Left ventricle myocardium superior (tissue), 1 donor: ENCODE results near the gene SCAF11. TPM values are rescaled to one million over a fixed set of nuclear protein-coding genes. Genes with fewer than 3 reads are reported as not detected.
A peak's percentile ranks its signal among the peaks of the same experiment; 100 is the strongest.

Experiments used
- ATAC-seq: fragments of 200-7000 bp; cut with Tn5 transposase; one replicate; pipeline ENCODE4 v1.9.1; 2020; ENCODE audit warnings: mild to moderate bottlenecking, moderate library complexity
- DNase-seq: peaks from one replicate; pipeline ENCODE4 v3.0.0-alpha.2; 2020
- intact Hi-C: fragments of 100-400 bp; cut with micrococcal nuclease; formaldehyde crosslinking; loops from one replicate; pipeline ENCODE4 v1.11.0; 2022
- total RNA-seq: library from RNA; stranded (reverse); fragmentation: NEBNext Ultra II Directional; extraction: Animal tissue kit (Norgen Biotek cat#: 25700); gene quantifications from one replicate; pipeline ENCODE4 v1.2.1, GENCODE V29; 2021
- donor health status: DM: no; HTN: yes; CAD: no; lungs with severe emphysema.

SCAF11 gene
- total RNA-seq, 1 donor from 2014 or later, result 79.9 TPM

DNA sequence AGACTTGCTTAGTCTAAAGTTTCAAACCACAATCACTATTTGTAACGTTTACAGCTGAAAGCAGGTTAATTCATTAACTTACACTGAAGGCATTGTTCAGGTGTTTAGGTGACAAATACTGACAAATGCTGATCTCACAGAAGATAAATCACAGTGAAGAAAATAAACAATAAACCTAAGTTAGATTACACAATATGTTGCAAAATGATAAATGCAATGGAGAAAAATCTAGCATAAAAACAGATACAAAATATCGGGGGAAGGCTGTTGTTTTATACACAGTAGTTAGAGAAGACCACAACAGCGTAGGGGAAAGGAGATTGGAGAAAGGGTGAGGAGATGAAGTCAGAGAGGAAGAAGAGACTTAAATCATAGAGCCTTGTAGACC lies 3.0 kb downstream of the SCAF11 start:
- no peak for DNase-seq
- intact Hi-C loops, result no loop called here
- ATAC-seq, result no peak

- ATAC-seq (no peak), DNase-seq (no peak)
- intact Hi-C loops, result no loop called here
These were observed 3.6 kb downstream of the SCAF11 start for GRCh38 chr12:45986641-45987339.

GRCh38 chr12:45981075-45981837 lies 9.1 kb downstream of the SCAF11 start:
- DNase-seq, result no peak
- no peak for ATAC-seq
- intact Hi-C loops, result no loop called here

DNA sequence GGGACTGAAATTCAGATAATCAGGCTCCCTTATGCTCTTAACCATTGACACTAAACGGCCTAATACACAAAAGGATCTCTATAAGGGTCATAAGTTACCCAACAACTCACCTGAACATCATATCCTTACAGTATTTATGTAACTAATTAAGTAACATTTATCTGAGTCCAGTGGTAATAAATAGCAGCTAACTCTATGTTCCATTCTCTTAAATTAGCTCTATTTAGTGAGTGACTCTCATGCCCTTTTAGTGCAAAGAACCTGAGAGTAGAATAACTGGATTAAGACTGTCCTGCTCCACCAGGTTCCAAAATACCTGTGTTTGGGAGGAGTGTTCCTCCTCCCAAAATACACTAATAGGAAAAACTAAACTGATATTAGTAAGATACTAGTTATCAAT lies 9.8 kb downstream of the SCAF11 start:
- ATAC-seq, result peak; percentile 64
- DNase-seq, result no peak
- intact Hi-C loops, result no loop called here

- intact Hi-C loops, result no loop called here
- no peak for ATAC-seq
- no peak for DNase-seq
These were observed 12.3 kb downstream of the SCAF11 start for GRCh38 chr12:45978108-45978507.

GRCh38 chr12:45977620-45978019 lies 12.8 kb downstream of the SCAF11 start:
- DNase-seq (no peak), ATAC-seq (no peak)
- intact Hi-C loops, result no loop called here

GRCh38 chr12:45975506-45975905 lies 14.9 kb downstream of the SCAF11 start:
- ATAC-seq, result peak; percentile 30
- intact Hi-C loops, result no loop called here

GRCh38 chr12:45974883-45975282 lies 15.5 kb downstream of the SCAF11 start:
- intact Hi-C loops, result no loop called here
- ATAC-seq (peak; percentile 62), DNase-seq (no peak)

More at GRCh38 chr12:45975506-45975905, 14.9 kb downstream of the SCAF11 start:
- no peak for DNase-seq

GRCh38 chr12:45974171-45974719 lies 16.1 kb downstream of the SCAF11 start:
- no peak for DNase-seq
- intact Hi-C loops, result no loop called here
- ATAC-seq, result no peak

GRCh38 chr12:45973526-45973925 lies 16.8 kb downstream of the SCAF11 start:
- intact Hi-C loops, result no loop called here
- no peak for DNase-seq
- no peak for ATAC-seq

DNA sequence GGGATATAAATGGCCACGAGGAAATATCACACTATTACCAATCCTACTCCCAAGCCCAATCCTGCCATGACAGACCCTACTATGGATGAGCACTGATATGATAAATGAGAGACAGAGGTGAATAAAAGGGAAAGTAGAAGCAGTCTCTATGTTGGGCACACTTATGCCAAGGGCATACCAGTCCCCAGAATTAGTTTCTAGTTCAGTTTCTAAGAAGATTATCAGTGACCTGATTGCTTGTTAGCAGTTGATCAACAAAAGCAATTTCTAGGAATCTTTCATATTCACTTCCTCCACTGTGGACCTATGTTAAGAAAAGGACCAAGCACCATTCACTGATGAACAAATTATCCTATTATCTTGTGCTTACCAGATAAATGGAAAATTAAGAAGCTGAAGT lies 20.0 kb downstream of the SCAF11 start:
- no peak for DNase-seq
- no peak for ATAC-seq
- intact Hi-C loops, result no loop called here

GRCh38 chr12:45969084-45969483 lies 21.3 kb downstream of the SCAF11 start:
- DNase-seq (no peak), ATAC-seq (no peak)
- intact Hi-C loops, result no loop called here

DNA sequence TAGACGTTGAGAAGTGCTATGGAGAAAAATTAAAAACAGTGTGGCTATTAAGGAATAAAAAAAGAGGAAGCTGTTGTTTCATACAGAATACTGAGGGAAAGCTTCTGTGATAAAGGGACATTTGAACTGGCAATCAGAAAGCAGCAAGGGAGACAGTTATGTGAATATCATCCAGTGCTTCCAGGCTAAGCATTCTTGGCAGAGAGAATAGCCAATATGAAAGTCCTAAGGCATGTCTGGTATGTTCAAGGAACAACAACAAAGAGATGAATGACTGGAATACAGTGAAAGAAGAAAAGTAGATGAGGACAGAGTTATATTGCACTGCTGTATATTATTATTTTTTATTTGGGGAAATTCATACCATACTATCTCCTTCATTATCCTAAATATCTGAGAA lies 23.9 kb downstream of the SCAF11 start:
- intact Hi-C loops, result no loop called here
- ATAC-seq, result peak; percentile 91

DNA sequence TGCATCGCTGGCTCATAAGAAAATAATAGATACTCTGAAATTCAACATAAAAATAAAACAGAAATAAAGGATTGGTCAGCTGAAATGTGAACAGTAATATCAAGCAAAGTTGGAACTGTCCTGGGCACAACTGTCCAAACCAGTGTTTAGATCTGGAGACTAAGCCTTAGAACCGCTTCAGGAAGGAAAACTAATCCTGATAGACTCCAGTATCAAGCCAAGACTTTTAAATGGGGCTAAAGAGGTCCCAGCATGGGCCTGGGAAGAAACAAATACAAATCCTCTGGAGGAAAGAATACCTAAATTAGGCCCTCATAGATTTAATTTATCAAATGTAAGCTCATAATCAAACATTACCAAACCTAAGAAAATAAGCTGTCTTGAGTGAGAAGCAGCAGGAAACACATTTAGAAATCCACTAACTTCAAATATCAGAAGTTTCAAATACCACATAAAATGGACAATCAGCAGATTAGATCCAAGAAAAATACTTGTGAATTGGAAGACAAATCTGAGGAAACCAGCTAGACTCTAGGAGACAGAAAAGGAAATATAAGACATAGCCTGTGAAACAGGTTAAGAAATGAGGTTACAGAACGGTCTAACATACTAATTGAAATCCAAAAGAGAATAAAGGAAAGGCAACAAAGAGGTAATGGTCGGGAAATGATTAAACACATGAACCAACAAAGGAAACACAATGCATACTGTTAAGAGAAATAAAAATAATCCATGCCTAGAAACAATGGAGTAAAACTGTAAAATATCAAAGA lies 27.6 kb downstream of the SCAF11 start:
- intact Hi-C loops, result no loop called here
- ATAC-seq (no peak), DNase-seq (no peak)

More for the DNA sequence above, 23.9 kb downstream of the SCAF11 start:
- no peak for DNase-seq

DNA sequence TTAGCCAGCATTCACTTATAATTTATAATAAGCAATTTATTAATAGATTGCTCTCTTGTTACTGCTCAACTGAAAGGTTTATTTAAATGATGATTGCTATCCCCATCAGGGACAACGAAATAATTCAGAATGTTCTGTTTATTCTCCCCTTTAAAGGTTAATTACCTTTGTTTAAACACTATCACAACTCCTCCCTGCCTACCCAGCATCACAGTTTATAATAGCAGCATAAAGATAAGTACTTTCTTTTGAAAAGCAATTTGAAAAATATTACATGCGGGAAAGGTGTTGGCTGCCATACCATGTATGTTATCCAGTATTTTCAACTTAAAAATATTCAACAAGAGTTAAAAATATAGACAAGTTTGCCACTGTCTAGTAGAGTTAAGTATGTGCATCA lies 30.6 kb downstream of the SCAF11 start:
- intact Hi-C loops, result no loop called here
- no peak for DNase-seq

DNA sequence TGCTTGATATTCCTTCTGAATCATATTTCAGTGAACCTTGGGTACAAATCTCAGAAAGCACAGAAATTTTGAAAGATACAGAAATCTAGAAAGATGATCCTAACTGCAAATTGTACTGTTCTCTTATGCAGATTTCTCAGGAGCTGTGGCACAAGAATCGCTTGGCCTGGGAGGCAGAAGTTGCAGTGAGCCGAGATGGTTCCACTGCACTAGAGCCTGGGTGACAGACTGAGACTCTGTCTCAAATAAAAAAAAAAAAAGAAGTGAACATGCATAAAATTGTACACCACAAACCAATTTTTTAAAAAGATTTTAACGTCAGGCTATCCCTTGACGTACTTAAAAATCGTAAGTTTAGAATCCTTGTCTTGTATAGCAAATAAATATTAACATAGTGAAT lies 31.3 kb downstream of the SCAF11 start:
- ATAC-seq (peak; percentile 53), DNase-seq (no peak)
- intact Hi-C loops, result no loop called here

More for the DNA sequence above, 30.6 kb downstream of the SCAF11 start:
- no peak for ATAC-seq

GRCh38 chr12:45948546-45948945 lies 41.8 kb downstream of the SCAF11 start:
- intact Hi-C loops, result no loop called here
- ATAC-seq (no peak), DNase-seq (no peak)

DNA sequence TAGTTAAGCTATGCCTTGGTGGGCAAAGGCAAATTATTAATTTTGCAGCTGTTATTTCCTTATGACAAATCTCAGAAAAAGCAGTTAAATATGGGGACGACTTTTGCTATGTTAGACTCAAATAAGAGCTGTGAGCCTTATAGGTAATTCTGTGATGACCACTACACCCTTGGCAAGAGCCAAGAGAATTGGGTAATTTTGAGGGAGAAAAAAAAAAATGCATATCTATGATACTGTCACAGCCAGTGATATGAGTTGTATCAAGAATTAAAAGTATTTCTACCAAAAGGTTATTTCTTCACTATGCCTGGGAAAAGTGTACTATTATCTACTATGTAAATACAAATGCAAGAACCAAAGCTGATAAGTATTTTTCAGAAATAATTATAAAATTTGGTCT lies 43.9 kb downstream of the SCAF11 start:
- no peak for ATAC-seq
- intact Hi-C loops, result no loop called here
- DNase-seq, result no peak

DNA sequence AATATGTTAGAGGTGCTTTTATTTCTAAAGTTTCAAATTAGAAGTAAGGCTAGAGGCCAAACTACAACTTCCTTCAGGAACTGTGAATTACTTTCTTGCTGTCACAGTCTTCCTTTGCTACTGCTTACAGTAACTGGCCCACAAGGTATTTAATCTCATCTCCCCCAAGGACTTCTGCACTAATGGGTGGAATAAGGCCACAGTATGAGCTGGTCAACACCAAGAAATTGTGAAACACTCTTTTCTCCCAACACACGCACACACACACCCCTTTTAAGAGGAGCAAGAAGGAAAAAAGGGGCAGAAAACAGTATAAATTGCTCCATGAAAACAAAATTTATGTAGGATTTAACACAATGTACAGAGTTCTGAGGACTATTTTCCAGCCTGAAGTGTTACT lies 45.6 kb downstream of the SCAF11 start:
- no peak for ATAC-seq
- intact Hi-C loops, result no loop called here

GRCh38 chr12:45939759-45940158 lies 50.6 kb downstream of the SCAF11 start:
- DNase-seq, result no peak
- no peak for ATAC-seq
- intact Hi-C loops, result no loop called here

More for the DNA sequence above, 45.6 kb downstream of the SCAF11 start:
- no peak for DNase-seq
